NCI-H226 (cell line): ENCODE results near the gene KRTAP4-11.
"Not testable (repeated sequence)": the region's sequence is repeated elsewhere in the genome, so short reads cannot be mapped to it uniquely, and the experiment has no call there.

Source experiments
- DNase-seq: peaks from one replicate; pipeline ENCODE4 v3.0.0-alpha.2; 2015

Gene KRTAP4-11

DNA sequence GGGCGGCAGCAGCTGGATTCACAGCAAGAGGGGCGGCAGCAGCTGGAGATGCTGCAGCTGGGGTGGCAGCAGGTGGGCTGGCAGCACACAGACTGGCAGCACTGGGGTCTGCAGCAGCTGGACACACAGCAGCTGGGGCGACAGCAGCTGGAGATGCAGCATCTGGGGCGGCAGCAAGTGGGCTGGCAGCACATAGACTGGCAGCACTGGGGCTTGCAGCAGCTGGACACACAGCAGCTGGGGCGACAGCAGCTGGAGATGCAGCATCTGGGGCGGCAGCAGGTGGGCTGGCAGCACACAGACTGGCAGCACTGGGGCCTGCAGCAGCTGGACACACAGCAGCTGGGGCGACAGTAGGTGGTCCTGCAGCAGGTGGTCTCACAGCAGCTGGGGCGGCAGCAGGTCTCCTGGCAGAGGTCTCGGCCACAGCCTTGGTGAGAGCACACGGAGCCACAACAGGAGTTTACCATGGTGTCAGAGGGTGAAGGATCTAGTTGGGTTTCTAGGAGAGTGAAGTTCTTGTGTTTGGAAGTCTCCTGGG, at the start of gene KRTAP4-11:
Gene KRTAP4-11 (minus strand): TSS at position 528 of the 541 bp plus-strand sequence. CDS start 58 bp downstream, at position 470.
- not testable (repeated sequence) for DNase-seq

GRCh38 chr17:41167561-41167960, 49.4 kb upstream of the KRTAP4-11 start:
- no peak for DNase-seq

DNA sequence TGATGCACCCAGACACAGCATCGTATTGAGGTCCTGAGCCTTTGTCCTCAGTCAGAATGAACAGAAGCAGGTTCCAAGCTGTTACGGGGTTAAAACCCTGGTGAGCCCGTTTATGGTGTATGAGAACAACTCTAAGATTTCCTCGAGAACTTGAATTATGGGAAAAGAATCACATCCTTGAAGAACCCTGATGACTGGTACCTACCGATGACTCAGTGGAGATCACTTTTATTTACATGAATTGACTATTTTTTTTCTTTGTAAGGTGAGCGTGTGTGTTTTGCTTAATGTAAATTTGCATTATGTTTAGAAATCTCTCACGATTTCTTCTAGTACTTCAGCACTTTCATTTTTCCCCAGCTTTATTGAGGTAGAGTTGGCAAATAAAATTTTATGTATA, 45.7 kb upstream of the KRTAP4-11 start:
- no peak for DNase-seq

DNA sequence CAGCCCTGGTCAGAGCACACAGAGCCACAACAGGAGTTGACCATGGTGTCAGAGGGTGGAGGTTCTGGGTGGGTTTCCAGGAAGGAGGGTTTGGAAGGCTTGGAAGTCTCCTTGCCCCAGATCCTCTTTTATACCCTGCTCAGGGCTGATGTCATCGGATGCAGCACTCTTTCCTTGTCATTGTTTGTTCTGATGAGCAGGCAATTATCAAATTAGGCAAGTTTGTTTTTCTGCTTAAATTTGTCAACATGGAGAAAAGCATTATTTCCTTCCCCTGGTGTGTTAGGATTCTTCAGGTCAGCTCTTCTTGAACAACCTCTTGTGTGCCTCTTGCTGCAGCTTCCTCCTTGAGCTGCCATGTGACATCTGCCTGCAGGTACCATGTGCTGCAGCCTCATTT, 42.5 kb upstream of the KRTAP4-11 start, which contains the start of gene KRTAP4-4:
Gene KRTAP4-4 (minus strand): TSS at position 101 of the 400 bp plus-strand sequence. CDS start 57 bp downstream, at position 44.
- no peak for DNase-seq

DNA sequence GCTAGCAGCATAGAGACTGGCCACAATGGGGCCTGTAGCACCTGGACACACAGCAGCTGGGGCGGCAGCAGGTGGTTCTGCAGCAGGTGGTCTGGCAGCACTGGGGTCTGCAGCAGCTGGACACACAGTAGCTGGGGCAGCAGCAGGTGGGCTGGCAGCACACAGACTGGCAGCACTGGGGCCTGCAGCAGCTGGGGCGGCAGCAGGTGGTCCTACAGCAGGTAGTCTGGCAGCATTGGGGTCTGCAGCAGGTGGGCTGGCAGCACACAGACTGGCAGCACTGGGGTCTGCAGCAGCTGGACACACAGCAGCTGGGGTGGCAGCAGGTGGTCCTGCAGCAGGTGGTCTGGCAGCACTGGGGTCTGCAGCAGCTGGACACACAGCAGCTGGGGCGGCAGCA, 42.0 kb upstream of the KRTAP4-11 start:
- DNase-seq: not testable (repeated sequence)

- DNase-seq: no peak
Measured at GRCh38 chr17:41153856-41154255, 35.7 kb upstream of the KRTAP4-11 start.

DNA sequence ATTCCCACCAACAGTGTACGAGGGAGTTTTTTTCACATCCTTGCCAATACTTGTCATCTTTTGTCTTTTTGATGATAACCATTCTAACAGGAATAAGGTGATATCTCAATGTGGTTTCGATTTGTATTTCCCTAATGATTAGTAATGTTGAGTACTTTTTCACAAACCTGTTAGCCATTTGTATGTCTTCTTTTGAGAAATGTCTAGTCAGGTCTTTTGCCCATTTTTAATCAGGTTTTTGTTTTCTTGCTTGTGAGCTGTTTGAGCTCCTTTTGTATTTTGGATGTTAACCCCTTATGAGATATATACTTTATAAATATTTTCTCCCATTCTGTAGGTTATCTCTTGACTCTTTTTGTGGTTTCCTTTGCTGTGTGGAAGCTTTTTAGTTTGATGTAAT, 33.4 kb upstream of the KRTAP4-11 start:
- DNase-seq: no peak

GRCh38 chr17:41150026-41150425, 31.9 kb upstream of the KRTAP4-11 start:
- DNase-seq: no peak

DNA sequence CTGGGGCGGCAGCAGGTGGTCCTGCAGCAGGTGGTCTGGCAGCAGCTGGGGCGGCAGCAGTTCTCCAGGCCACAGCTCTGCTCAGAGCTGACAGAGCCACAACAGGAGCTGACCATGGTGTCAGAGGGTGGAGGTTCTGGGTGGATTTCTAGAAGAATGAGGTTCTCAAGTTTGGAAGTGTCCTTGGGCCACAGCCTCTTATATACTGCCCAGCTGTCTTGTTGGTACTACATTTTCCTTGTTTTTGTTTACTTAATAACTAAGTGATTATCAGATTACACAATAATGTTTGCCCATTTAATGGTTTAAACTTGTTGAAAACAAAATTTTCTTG, 31.4 kb upstream of the KRTAP4-11 start, which contains the start of gene KRTAP4-5:
Gene KRTAP4-5 (minus strand): TSS at position 174 of the 334 bp plus-strand sequence. CDS start 58 bp downstream, at position 116.
- DNase-seq: no peak

GRCh38 chr17:41148971-41149651, 30.9 kb upstream of the KRTAP4-11 start:
- not testable (repeated sequence) for DNase-seq

- DNase-seq: no peak
Measured at GRCh38 chr17:41147531-41148204, 29.5 kb upstream of the KRTAP4-11 start.

- no peak for DNase-seq
Measured at GRCh38 chr17:41145261-41145660, 27.1 kb upstream of the KRTAP4-11 start.

GRCh38 chr17:41144846-41145245, 26.7 kb upstream of the KRTAP4-11 start:
- DNase-seq: no peak

GRCh38 chr17:41141361-41141760, 23.2 kb upstream of the KRTAP4-11 start:
- peak; percentile 52 for DNase-seq

DNA sequence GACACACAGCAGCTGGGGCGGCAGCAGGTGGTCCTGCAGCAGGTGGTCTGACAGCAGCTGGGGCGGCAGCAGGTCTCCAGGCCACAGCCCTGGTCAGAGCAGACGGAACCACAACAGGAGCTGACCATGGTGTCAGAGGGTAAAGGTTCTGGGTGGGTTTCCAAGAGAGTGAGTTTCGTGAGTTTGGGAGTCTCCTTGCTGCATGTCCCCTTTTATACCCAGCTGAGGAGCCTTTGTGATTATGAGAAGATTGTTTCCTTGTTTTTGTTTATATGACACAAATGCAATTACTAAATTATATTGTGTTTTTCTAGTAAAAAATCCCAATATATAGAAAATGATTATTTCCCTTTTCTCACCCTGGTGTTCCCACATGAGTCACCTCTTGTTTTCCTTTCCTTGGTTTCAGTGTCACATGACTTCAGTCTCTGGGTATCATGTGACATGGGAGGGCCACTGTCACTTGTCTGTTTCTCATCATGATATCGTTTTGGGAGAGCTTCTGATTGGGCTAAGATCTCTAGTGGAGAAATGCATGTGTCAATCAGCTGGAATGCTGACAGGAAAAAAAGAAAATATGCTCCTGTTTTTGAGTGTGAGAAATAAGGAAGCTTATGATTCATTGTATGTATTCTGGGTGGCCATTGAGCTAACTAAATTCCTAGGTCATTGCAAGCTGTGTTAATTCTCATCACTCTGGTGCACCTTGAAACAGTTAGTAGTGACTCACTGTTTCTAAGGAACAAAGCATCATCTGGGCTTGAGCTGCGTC, 22.4 kb upstream of the KRTAP4-11 start, which contains the start of gene KRTAP4-6:
Gene KRTAP4-6 (minus strand): TSS at position 185 of the 772 bp plus-strand sequence. CDS start 57 bp downstream, at position 128.
- DNase-seq: peak; percentile 90

GRCh38 chr17:41139865-41140264, 21.7 kb upstream of the KRTAP4-11 start:
- DNase-seq: not testable (repeated sequence)

- no peak for DNase-seq
Measured at GRCh38 chr17:41133880-41134735, 15.9 kb upstream of the KRTAP4-11 start.

- DNase-seq: peak; percentile 88
Measured at GRCh38 chr17:41131979-41132378, 13.8 kb upstream of the KRTAP4-11 start.

DNA sequence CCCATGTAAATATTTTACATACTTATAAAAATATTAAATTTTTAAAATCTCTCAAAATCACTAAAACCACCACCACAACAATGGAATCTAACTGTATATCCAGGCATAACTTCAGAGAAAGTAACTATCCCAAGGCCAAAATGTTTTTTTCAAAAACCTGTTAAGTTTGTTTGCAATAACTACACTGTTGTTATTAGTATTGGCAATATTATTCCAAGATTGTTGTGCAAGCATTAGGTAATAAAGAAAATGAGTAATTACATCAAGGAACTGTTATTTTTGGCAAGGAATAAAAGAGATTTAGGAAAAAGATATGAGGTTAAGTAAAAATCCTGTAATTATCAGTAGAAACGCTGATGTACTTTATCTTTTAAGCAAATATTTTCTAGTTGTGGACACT, 9.2 kb upstream of the KRTAP4-11 start:
- DNase-seq: no peak

GRCh38 chr17:41126412-41126811, 8.2 kb upstream of the KRTAP4-11 start:
- no peak for DNase-seq

GRCh38 chr17:41125064-41125463, 6.9 kb upstream of the KRTAP4-11 start:
- no peak for DNase-seq

GRCh38 chr17:41123991-41124371, 5.8 kb upstream of the KRTAP4-11 start, which contains the start of gene KRTAP4-12:
TSS of gene KRTAP4-12 (minus strand) at chr17:41124182. CDS start at chr17:41124122, 60 bp downstream.
- not testable (repeated sequence) for DNase-seq
